Measurements from ENCODE around the gene KCNQ1. TPM values are rescaled to one million over a fixed set of nuclear protein-coding genes. Genes with fewer than 3 reads are reported as not detected.

KCNQ1 gene
- total RNA-seq, 2 donors from 2014 or later = 4.4 to 25.3 TPM

DNA sequence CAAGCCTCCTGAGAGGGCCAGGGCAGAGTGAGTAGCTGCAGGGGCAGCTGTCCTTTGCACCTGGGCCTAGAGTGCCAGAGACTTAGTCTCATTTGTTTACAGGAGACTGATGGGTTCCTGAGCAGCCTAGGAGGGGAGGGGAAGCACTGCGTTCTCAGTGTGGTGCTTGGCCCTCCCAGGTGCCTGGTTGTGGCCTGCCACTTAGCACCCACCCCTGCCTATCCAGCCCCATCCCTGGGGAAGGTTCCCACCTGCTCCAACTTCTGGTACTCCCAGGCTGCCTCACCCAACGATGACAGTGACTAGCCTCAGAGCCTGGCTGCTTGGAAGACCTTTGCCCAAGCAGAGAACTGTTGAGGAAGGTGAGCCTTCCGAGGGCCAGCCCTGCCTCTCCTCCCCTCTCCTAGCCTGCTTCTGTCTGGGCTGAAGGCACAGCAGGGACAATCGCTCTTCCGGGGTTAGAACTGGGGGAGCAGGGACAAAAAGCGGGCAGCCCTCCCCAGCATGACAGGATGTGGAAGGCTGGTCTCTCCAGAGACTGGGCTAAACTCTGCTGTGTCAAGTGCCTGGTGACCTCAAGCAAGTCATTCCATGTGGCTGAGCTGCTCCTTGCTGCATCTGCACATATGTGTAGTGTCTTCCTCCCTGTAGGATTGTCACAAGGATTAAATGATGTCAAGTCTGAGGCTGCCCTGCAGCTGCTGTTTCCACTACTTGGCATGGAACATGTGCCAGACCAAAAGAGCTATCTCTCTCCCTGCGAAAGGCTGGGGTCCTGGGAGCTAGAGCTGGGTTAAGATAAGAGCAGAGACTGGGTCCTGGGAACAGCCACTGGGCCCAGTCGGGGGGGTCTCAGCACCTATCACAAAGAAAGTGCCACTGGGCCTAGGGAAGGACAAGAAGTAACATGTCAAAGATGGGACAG is 245.1 kb downstream of the KCNQ1 start:
- no peak for DNase-seq (ENCODE audit: low spot score)

DNA sequence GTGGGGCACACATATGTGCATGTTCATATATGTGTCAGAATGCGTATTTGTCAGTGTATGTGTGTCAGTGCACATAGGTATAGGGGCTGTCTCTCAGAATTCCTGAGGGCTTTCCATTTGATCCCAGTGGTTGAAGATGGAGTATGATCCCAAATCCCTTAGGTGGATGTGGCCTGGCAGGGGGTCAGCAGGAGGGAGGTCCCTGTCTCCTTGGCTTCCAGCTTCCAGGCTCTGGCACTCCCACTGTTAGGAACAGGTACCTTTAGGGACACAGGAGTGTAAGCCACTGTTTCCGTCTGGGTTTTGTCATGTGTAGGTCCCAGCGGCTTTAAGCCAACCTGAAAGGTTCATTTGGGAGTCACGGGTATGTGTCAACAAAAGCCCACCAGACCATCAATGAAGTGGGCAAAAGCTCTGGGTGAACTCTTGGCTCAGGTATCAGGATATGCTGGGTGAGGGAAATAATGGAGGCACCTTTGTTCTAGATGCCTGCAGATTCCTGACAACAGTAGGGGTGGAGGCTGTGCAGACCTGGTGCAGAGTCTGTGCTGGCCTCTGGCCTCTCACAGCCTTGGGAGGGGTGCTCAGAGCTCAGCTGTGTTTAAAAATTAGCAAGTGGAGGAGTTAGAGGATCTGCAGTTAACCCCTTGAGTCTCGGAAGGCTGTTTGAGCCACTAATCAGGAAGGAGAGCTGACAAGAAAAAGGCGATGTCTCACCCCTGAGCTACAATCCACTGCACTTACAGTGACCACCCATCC is 246.0 kb downstream of the KCNQ1 start:
- Histone ChIP-seq H3K4me1 (ENCODE audit: control insufficient read depth in 1 of 2, low read depth in 2 of 2) (peaks cover 0 to 23% of the 10 kb centered on the region in 2 donors), H3K27me3 (replicated peaks; ENCODE audit: insufficient read depth) (no peaks in the 10 kb centered on the region), H3K27ac (no peak overlapping the region), H3K36me3 (no peaks in the 10 kb centered on the region), H3K9me3 (no peaks in the 10 kb centered on the region), H3K4me3 (no peak overlapping the region)
- no peak for DNase-seq (ENCODE audit: low spot score)
- TF ChIP-seq, protein P1, sequence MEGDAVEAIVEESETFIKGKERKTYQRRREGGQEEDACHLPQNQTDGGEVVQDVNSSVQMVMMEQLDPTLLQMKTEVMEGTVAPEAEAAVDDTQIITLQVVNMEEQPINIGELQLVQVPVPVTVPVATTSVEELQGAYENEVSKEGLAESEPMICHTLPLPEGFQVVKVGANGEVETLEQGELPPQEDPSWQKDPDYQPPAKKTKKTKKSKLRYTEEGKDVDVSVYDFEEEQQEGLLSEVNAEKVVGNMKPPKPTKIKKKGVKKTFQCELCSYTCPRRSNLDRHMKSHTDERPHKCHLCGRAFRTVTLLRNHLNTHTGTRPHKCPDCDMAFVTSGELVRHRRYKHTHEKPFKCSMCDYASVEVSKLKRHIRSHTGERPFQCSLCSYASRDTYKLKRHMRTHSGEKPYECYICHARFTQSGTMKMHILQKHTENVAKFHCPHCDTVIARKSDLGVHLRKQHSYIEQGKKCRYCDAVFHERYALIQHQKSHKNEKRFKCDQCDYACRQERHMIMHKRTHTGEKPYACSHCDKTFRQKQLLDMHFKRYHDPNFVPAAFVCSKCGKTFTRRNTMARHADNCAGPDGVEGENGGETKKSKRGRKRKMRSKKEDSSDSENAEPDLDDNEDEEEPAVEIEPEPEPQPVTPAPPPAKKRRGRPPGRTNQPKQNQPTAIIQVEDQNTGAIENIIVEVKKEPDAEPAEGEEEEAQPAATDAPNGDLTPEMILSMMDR (IDR thresholded peaks at IDR 0.05) = no peak
- ATAC-seq (ENCODE audit: insufficient number of reproducible peaks, low FRiP score, low read depth) = no peak

More for the DNA sequence above, 245.1 kb downstream of the KCNQ1 start:
- TF ChIP-seq, protein P1 (IDR thresholded peaks at IDR 0.05) = no peak
- Histone ChIP-seq H3K4me1 (ENCODE audit: control insufficient read depth in 1 of 2, low read depth in 2 of 2) (peaks cover 0 to 22% of the 10 kb centered on the region in 2 donors), H3K36me3 (no peaks in the 10 kb centered on the region), H3K27me3 (replicated peaks; ENCODE audit: insufficient read depth) (no peaks in the 10 kb centered on the region), H3K4me3 (no peak overlapping the region), H3K9me3 (no peaks in the 10 kb centered on the region), H3K27ac (no peak overlapping the region)
- ATAC-seq (ENCODE audit: insufficient number of reproducible peaks, low FRiP score, low read depth) = no peak

DNA sequence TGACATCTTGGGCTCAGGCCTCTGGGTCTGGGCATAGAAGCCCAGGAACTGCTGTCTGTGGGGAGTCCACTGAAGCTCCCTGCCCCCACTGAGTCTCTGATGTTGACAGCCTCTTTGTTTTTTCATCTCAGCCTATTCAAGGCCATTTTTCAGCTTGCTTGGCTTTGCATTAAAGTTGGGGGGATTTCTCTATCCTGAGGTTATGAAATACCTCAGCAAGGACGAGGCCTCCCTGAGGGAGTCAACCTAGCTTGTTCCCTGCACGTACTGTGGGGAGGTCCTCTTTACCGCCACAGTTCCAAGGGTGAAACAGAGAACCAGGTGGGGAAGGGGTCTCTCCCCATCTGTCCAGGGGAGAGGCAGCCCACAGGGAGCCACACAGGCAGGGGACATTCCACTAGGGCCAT is 246.6 kb downstream of the KCNQ1 start:
- Histone ChIP-seq H3K36me3 (no peaks in the 10 kb centered on the region), H3K4me3 (no peak overlapping the region), H3K4me1 (ENCODE audit: control insufficient read depth in 1 of 2, low read depth in 2 of 2) (peaks cover 0 to 28% of the 10 kb centered on the region in 2 donors), H3K27me3 (replicated peaks; ENCODE audit: insufficient read depth) (no peaks in the 10 kb centered on the region), H3K27ac (no peak overlapping the region), H3K9me3 (no peaks in the 10 kb centered on the region)
- TF ChIP-seq, protein P1 (IDR thresholded peaks at IDR 0.05) = no peak
- DNase-seq (ENCODE audit: low spot score) = no peak
- no peak for ATAC-seq (ENCODE audit: insufficient number of reproducible peaks, low FRiP score, low read depth)

DNA sequence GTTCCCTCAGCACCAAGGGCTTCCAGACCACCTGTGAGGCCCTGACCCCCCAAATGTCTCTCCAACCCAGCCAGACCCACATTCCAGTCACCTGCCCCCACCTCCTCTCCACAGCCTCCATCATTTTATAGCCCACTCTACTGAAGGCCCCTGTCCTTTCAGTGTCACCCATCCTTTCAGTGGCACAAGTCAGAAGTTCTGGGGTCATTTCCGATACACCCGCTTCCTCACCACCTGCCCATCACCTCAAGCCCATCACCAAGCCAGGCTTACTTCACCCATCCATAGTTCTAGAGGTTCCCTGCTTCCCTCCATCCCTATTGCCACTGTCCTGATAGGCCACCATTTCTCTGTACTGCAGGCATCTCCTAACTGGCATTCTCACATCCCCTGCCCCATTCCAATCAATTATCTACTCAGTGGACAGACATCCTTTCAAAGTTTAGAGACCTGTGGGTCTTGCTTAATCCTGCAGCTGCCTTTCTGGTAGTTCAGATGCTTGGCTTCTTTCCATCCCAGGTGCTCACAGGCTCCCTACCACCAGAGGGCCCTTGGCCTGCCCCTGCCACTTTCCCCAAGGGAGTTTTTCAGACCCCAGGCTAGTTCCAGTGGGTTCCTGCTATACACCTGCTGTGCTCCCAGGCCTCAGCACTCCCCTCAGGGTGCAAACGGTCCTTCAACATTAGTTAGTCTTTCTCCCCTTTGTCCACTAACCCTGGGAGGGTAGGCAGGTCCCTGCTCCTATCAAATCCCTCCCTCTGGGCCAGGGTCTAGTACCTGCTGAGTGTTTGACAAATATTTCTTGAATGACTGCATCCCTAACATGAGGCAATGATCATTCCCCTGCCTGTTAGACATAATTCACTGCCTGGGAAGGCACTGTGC is 247.4 kb downstream of the KCNQ1 start:
- H3K9me3 ChIP-seq = no peaks in the 10 kb centered on the region
- TF ChIP-seq, protein P1 (IDR thresholded peaks at IDR 0.05) = no peak
- DNase-seq (ENCODE audit: low spot score) (no peak), ATAC-seq (ENCODE audit: insufficient number of reproducible peaks, low FRiP score, low read depth) (no peak)
- no peak overlapping the region for H3K27ac ChIP-seq
- no peaks in the 10 kb centered on the region for H3K36me3 ChIP-seq
- H3K4me1 ChIP-seq (ENCODE audit: control insufficient read depth in 1 of 2, low read depth in 2 of 2) = peaks cover 0 to 32% of the 10 kb centered on the region in 2 donors
- no peak overlapping the region for H3K4me3 ChIP-seq
- no peaks in the 10 kb centered on the region for H3K27me3 ChIP-seq (replicated peaks; ENCODE audit: insufficient read depth)
